ENCODE results near the gene ASPM. TPM values are rescaled to one million over a fixed set of nuclear protein-coding genes. Genes with fewer than 3 reads are reported as not detected.
"Not testable (repeated sequence)": the region's sequence is repeated elsewhere in the genome, so short reads cannot be mapped to it uniquely, and the experiment has no call there.

The ASPM gene
- total RNA-seq, 1 experiment from 2014 or later, result 44.0 TPM

GRCh38 chr1:197042676-197043341 lies 103.7 kb downstream of the ASPM start:
- H3K4me1 Mint-ChIP-seq (ENCODE audit: low read depth, unreplicated experiment), result peaks cover 10% of the 10 kb centered on the region
- H3K9me3 Mint-ChIP-seq (ENCODE audit: low read depth, unreplicated experiment), result no peaks in the 10 kb centered on the region
- no peaks in the 10 kb centered on the region for H3K36me3 Mint-ChIP-seq (ENCODE audit: insufficient read depth, unreplicated experiment)
- no TSS peak for BruUV-seq (replicated peaks)
- CTCF ChIA-PET, result no interaction called here
- H3K27me3 Mint-ChIP-seq (ENCODE audit: unreplicated experiment), result no peaks in the 10 kb centered on the region
- no peak overlapping the region for H3K27ac Mint-ChIP-seq (ENCODE audit: unreplicated experiment)
- no peak for DNase-seq
- intact Hi-C loops (cut with micrococcal nuclease; ENCODE audit: unreplicated experiment), result no loop called here
- TF ChIP-seq, protein P1, sequence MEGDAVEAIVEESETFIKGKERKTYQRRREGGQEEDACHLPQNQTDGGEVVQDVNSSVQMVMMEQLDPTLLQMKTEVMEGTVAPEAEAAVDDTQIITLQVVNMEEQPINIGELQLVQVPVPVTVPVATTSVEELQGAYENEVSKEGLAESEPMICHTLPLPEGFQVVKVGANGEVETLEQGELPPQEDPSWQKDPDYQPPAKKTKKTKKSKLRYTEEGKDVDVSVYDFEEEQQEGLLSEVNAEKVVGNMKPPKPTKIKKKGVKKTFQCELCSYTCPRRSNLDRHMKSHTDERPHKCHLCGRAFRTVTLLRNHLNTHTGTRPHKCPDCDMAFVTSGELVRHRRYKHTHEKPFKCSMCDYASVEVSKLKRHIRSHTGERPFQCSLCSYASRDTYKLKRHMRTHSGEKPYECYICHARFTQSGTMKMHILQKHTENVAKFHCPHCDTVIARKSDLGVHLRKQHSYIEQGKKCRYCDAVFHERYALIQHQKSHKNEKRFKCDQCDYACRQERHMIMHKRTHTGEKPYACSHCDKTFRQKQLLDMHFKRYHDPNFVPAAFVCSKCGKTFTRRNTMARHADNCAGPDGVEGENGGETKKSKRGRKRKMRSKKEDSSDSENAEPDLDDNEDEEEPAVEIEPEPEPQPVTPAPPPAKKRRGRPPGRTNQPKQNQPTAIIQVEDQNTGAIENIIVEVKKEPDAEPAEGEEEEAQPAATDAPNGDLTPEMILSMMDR (IDR thresholded peaks at IDR 0.05; ENCODE audit: unreplicated experiment), result no peak
- H3K4me3 Mint-ChIP-seq (ENCODE audit: low read depth, unreplicated experiment), result no peak overlapping the region

DNA sequence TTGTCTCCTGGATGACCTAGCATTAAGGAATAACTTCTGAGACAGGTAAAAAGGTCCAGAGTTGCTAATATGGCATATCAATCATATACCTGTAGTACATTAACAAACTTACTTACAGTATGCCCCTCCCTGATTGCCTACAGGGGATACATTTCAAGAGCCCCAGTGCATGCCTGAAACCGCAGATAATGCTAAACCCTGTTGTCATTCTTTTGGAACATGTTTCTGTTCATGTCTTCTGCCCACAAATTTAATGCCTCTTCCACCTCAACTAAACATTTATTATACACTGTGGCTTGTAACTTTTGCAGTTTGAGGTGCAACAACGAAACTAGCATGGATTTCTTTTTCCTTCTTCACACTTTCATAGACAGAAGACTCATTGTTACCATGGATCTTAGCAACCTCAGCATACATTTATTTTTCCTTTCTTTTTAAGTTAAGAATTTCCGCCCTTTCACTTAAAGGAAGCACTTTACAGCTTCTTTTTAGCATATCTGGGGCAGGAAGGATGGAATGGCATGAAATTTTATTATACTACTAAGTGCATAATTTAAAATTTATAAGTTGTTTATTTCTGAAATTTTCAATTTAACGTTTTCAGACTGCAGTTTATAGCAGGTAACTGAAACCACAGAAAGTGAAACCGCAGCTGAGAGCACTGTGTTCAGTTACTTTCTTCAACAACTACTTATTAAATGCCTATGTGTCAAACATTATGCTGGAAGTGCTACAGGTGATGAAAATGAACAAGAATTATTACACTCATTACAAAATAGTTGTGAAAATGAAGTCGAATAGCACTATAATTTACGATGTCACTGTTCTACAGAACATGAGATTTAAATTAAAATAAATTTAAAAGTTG lies 104.7 kb downstream of the ASPM start:
- CTCF ChIA-PET, result no interaction called here
- TF ChIP-seq, protein P1 (IDR thresholded peaks at IDR 0.05; ENCODE audit: unreplicated experiment), result no peak
- Mint-ChIP-seq H3K36me3 (ENCODE audit: insufficient read depth, unreplicated experiment) (no peaks in the 10 kb centered on the region), H3K9me3 (ENCODE audit: low read depth, unreplicated experiment) (no peaks in the 10 kb centered on the region), H3K4me3 (ENCODE audit: low read depth, unreplicated experiment) (no peak overlapping the region), H3K27ac (ENCODE audit: unreplicated experiment) (no peak overlapping the region), H3K4me1 (ENCODE audit: low read depth, unreplicated experiment) (peaks cover 10% of the 10 kb centered on the region), H3K27me3 (ENCODE audit: unreplicated experiment) (no peaks in the 10 kb centered on the region)
- DNase-seq, result no peak
- intact Hi-C loops (cut with micrococcal nuclease; ENCODE audit: unreplicated experiment), result no loop called here
- no TSS peak for BruUV-seq (replicated peaks)

DNA sequence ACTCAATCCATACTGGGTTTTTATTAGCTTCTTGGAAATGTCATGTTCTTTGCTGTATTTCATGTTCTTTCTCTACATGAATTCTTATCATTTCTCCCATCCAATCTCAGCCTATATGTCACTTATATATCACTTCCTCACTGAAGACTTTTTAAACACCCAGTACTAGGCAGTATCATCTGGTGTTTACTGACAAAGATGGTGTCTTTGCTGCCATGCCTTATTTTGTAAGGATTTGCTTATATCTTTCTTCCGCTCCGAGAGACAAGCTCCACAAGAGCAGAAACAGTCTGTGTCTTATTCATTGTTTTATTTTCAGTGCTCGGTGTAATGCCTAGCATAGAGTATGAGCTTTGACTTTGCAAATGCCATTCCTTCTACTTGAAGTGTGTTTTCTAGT lies 109.6 kb downstream of the ASPM start:
- intact Hi-C loops (cut with micrococcal nuclease; ENCODE audit: unreplicated experiment), result no loop called here
- peaks cover 16% of the 10 kb centered on the region for H3K4me1 Mint-ChIP-seq (ENCODE audit: low read depth, unreplicated experiment)
- H3K27me3 Mint-ChIP-seq (ENCODE audit: unreplicated experiment), result no peaks in the 10 kb centered on the region
- no peak for DNase-seq
- CTCF ChIA-PET, result no interaction called here
- H3K27ac Mint-ChIP-seq (ENCODE audit: unreplicated experiment), result no peak overlapping the region
- H3K36me3 Mint-ChIP-seq (ENCODE audit: insufficient read depth, unreplicated experiment), result no peaks in the 10 kb centered on the region
- H3K9me3 Mint-ChIP-seq (ENCODE audit: low read depth, unreplicated experiment), result no peaks in the 10 kb centered on the region
- H3K4me3 Mint-ChIP-seq (ENCODE audit: low read depth, unreplicated experiment), result no peak overlapping the region
- TF ChIP-seq, protein P1 (IDR thresholded peaks at IDR 0.05; ENCODE audit: unreplicated experiment), result no peak
- BruUV-seq (replicated peaks), result no TSS peak

DNA sequence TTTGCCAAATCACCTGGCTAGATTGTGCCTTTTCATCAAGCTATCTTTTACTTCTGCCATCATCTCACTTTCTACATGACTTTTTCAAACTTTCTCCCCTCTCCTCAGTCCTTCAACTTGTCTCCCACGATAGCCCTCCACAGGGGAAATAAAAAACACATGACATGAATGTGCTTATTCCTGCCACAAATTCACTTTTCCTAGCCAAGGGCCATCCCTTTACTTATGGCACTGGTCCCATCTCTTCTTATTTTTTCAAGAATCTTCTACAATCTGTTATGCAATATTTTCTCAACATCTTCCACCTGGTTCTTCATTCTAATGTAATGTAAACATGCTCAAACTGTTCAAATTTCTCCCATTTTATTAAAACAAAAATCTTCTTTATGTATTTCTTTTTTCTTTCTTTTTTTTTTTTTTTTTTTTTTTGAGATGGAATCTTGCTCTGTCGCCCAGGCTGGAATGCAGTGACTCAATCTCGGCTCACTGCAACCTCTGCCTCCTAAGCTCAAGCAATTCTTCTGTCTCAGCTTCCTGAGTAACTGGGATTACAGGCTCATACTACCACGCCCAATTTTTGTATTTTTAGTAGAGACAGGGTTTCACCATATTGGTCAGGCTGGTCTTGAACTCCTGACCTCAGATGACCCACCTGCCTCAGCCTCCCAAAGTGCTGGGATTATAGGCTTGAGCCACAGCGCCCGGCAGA lies 111.7 kb downstream of the ASPM start:
- intact Hi-C loops (cut with micrococcal nuclease; ENCODE audit: unreplicated experiment); BruUV-seq (replicated peaks); H3K36me3 Mint-ChIP-seq (ENCODE audit: insufficient read depth, unreplicated experiment); H3K9me3 Mint-ChIP-seq (ENCODE audit: low read depth, unreplicated experiment); H3K4me3 Mint-ChIP-seq (ENCODE audit: low read depth, unreplicated experiment); H3K27me3 Mint-ChIP-seq (ENCODE audit: unreplicated experiment): not testable (repeated sequence)
- peak; percentile 41 for DNase-seq
- H3K27ac Mint-ChIP-seq (ENCODE audit: unreplicated experiment), result peak overlapping the region; percentile 21
- peaks cover 16% of the 10 kb centered on the region for H3K4me1 Mint-ChIP-seq (ENCODE audit: low read depth, unreplicated experiment)
- CTCF ChIA-PET, result interaction anchor here (0.6 to 1.0 kb wide), 2 partner anchors 10 to 155 kb away, joined by 3 to 4 read pairs; no protein-coding TSS in a partner anchor

Other genes starting within 250 kb of the ASPM start
- not detected in 2 replicates for gene CFHR2, start 202.9 kb downstream of the ASPM start, total RNA-seq (2022)
- gene CFHR5, start 169.1 kb downstream of the ASPM start, total RNA-seq (2022), result not detected in 2 replicates
- not detected in 2 replicates for gene F13B, start 79.4 kb downstream of the ASPM start, total RNA-seq (2022)
- 19.6 and 20.1 TPM in 2 replicates for gene ZBTB41, start 54.6 kb upstream of the ASPM start, total RNA-seq (2022)
- gene CRB1, start 121.6 kb upstream of the ASPM start, total RNA-seq (2022), result not detected in 2 replicates

Measured in Calu3 (cell line).